Jurkat, Clone E6-1 (cell line): ENCODE data around the gene MYL12A.

ENCODE experiments used
- DNase-seq: peaks from one replicate; pipeline ENCODE4 v3.0.0-alpha.2; 2011; ENCODE audit warnings: low read depth, low spot score
- H3K4me3 ChIP-seq: 2 replicates; pipeline ENCODE4 v1.5.1; 2011; ENCODE audit warnings: mild to moderate bottlenecking, low read length, control low read depth, moderate library complexity

Gene MYL12A

GRCh38 chr18:3250237-3251107, 2.9 kb downstream of the MYL12A start:
- DNase-seq: no peak
- H3K4me3 ChIP-seq: no peak overlapping the region

- H3K4me3 ChIP-seq: no peak overlapping the region
- no peak for DNase-seq
Observed at GRCh38 chr18:3251249-3251962, 3.8 kb downstream of the MYL12A start.

- no peak for DNase-seq
- H3K4me3 ChIP-seq: no peak overlapping the region
Observed at GRCh38 chr18:3251963-3252277, 4.3 kb downstream of the MYL12A start.

GRCh38 chr18:3252843-3253242, 5.2 kb downstream of the MYL12A start:
- DNase-seq: no peak
- H3K4me3 ChIP-seq: no peak overlapping the region

GRCh38 chr18:3254725-3255124, 7.1 kb downstream of the MYL12A start:
- H3K4me3 ChIP-seq: no peak overlapping the region
- no peak for DNase-seq

- no peak for DNase-seq
- H3K4me3 ChIP-seq: no peak overlapping the region
Observed at GRCh38 chr18:3255611-3256165, 8.1 kb downstream of the MYL12A start.

- no peak overlapping the region for H3K4me3 ChIP-seq
- DNase-seq: no peak
Observed at GRCh38 chr18:3256693-3257626, 9.4 kb downstream of the MYL12A start.

GRCh38 chr18:3257627-3258120, 10.1 kb downstream of the MYL12A start:
- DNase-seq: no peak
- H3K4me3 ChIP-seq: no peak overlapping the region

GRCh38 chr18:3260995-3261372, 13.4 kb downstream of the MYL12A start:
- peak overlapping the region; percentile 69 for H3K4me3 ChIP-seq
- DNase-seq: no peak

- H3K4me3 ChIP-seq: peak within 1 kb of the TSS; percentile 69
- DNase-seq: peak; percentile 58
Observed at GRCh38 chr18:3261373-3262233, 14.0 kb downstream of the MYL12A start, which contains the start of gene MYL12B. MYL12B (plus strand) TSS chr18:3262133; CDS start chr18:3272899, 10,766 bp downstream.

- H3K4me3 ChIP-seq: peak overlapping the region; percentile 69
- no peak for DNase-seq
Observed at GRCh38 chr18:3262234-3263131, 14.9 kb downstream of the MYL12A start.

GRCh38 chr18:3263132-3263700, 15.6 kb downstream of the MYL12A start:
- H3K4me3 ChIP-seq: peak overlapping the region; percentile 69
- DNase-seq: no peak

- DNase-seq: no peak
- H3K4me3 ChIP-seq: no peak overlapping the region
Observed at GRCh38 chr18:3264362-3264761, 16.8 kb downstream of the MYL12A start.

- no peak for DNase-seq
- no peak overlapping the region for H3K4me3 ChIP-seq
Observed at GRCh38 chr18:3265564-3266033, 18.0 kb downstream of the MYL12A start.

GRCh38 chr18:3266062-3266608, 18.5 kb downstream of the MYL12A start:
- H3K4me3 ChIP-seq: no peak overlapping the region
- DNase-seq: no peak

- no peak for DNase-seq
- no peak overlapping the region for H3K4me3 ChIP-seq
Observed at GRCh38 chr18:3268306-3268705, 20.7 kb downstream of the MYL12A start.
